Right atrium auricular region (tissue), 2 donors: ENCODE results near the gene VWCE. TPM values are rescaled to one million over a fixed set of nuclear protein-coding genes. Genes with fewer than 3 reads are reported as not detected.
A peak's percentile ranks its signal among the peaks of the same experiment; 100 is the strongest.

ENCODE experiments used
- DNase-seq: peaks from one replicate; pipeline ENCODE4 v3.0.0-alpha.2; 2019; ENCODE audit warnings: low spot score
- H3K27ac ChIP-seq, 2 donors: fragments of 200-600 bp; sonication (generic); 1 replicate in 1 of 2; 2 replicates in 1 of 2; pipeline ENCODE4 v1.5.1; 2016 to 2019
- H3K27me3 ChIP-seq, 2 donors: fragments of 200-600 bp; sonication (generic); one replicate each; pipeline versions ENCODE4 v1.5.1 to v1.6.0; 2017 to 2019
- H3K36me3 ChIP-seq: fragments of 200-600 bp; sonication (generic); one replicate; pipeline ENCODE4 v1.5.1; 2016
- H3K4me1 ChIP-seq, 2 donors: fragments of 200-600 bp; sonication (generic); one replicate each; pipeline versions ENCODE4 v1.5.1 to v1.6.0; 2017 to 2019
- H3K4me3 ChIP-seq, 2 donors: fragments of 200-600 bp; sonication (generic); 1 replicate in 1 of 2; 2 replicates in 1 of 2; pipeline ENCODE4 v1.5.1; 2017 to 2019; ENCODE audit warnings: mild to moderate bottlenecking in 1 of 2, moderate library complexity in 1 of 2
- H3K9me3 ChIP-seq, 2 donors: fragments of 200-600 bp; sonication (generic); one replicate each; pipeline ENCODE4 v1.5.1; 2019
- CTCF ChIP-seq, 2 donors: fragments of 200-600 bp; sonication (generic); IDR thresholded peaks; one replicate each; pipeline ENCODE4 v1.5.1; 2019; ENCODE audit warnings: antibody characterized with exemption in 2 of 2
- total RNA-seq, 2 donors: library from RNA; depleted of rRNA; stranded (reverse); fragments of >200 nt; gene quantifications; one replicate each; pipeline ENCODE4 v1.1.0, GENCODE V29; 2016

The VWCE gene
- total RNA-seq, result under 1 TPM; 0.48 to 0.94 TPM

- peaks cover 8% of the 10 kb centered on the region for H3K36me3 ChIP-seq
- no peak for DNase-seq
- peak in 1 of 2 donors; percentile 30 for TF ChIP-seq CTCF (IDR thresholded peaks at IDR 0.05)
- H3K27me3 ChIP-seq, result no peaks in the 10 kb centered on the region
- H3K27ac ChIP-seq, result peak within 1 kb of the TSS in 1 of 2 donors; percentile 64
- peaks cover 0 to 44% of the 10 kb centered on the region in 2 donors for H3K4me1 ChIP-seq
- H3K4me3 ChIP-seq, result peak within 1 kb of the TSS; percentile 42 to 69
- H3K9me3 ChIP-seq, result no peaks in the 10 kb centered on the region
Measured at GRCh38 chr11:61294717-61295595, at the start of gene VWCE. TSS of gene VWCE (minus strand) at chr11:61295316. CDS start at chr11:61295037, 279 bp downstream.

- Histone ChIP-seq H3K4me1 (no peaks in the 10 kb centered on the region), H3K27ac (no peak overlapping the region), H3K4me3 (no peak overlapping the region), H3K36me3 (peaks cover 7% of the 10 kb centered on the region), H3K27me3 (no peaks in the 10 kb centered on the region), H3K9me3 (no peaks in the 10 kb centered on the region)
- no peak for DNase-seq
- no peak for TF ChIP-seq CTCF (IDR thresholded peaks at IDR 0.05)
Measured at GRCh38 chr11:61343792-61344745, 49.0 kb upstream of the VWCE start.

- Histone ChIP-seq H3K36me3 (no peaks in the 10 kb centered on the region), H3K4me3 (no peak overlapping the region), H3K4me1 (no peaks in the 10 kb centered on the region), H3K9me3 (no peaks in the 10 kb centered on the region), H3K27me3 (no peaks in the 10 kb centered on the region), H3K27ac (no peak overlapping the region)
- no peak for DNase-seq
- no peak for TF ChIP-seq CTCF (IDR thresholded peaks at IDR 0.05)
Measured at GRCh38 chr11:61342207-61342803, 47.2 kb upstream of the VWCE start.

DNA sequence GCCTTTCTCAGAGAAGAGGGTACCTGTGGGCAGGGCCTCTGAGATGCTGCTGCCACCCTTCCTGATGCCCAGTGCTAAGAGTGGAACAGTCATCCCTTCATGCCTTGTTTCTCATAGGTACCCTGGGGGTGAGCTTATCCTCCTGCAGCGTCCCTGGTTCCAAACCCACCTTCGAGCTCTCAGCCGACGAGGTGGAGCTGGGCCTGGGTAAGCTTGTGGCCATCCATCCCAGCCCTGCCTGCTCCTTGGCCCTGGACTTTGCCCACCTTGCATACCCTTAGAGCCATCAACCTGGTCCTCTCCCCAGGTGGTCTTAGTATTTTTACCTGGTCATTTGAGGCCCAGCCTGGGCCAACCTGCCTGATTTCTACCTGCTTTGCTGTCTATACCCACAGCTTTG is 46.6 kb upstream of the VWCE start:
- DNase-seq, result no peak
- Histone ChIP-seq H3K36me3 (no peaks in the 10 kb centered on the region), H3K27ac (no peak overlapping the region), H3K9me3 (no peaks in the 10 kb centered on the region), H3K4me1 (no peaks in the 10 kb centered on the region), H3K4me3 (no peak overlapping the region), H3K27me3 (no peaks in the 10 kb centered on the region)
- TF ChIP-seq CTCF (IDR thresholded peaks at IDR 0.05), result no peak

DNA sequence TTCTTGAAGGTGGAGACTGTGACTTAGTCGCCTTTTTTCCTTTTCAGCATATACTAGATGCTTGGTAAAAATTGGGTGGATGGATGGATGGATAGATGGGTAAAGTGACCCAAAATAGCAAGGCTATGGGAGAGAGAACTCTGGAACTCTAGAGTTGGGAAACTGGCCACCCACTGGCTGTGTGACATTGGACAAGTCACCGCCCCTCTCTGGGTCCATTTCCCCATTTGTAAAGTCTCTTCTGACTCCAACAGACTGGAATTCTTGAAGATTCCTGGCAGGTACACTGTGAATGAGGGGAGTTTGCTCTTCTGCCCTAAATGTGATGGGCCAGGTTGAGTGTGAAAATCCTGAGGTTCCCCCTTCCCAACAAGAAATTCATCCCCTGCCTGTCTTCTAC is 45.9 kb upstream of the VWCE start:
- TF ChIP-seq CTCF (IDR thresholded peaks at IDR 0.05), result no peak
- H3K36me3 ChIP-seq, result no peaks in the 10 kb centered on the region
- no peak overlapping the region for H3K4me3 ChIP-seq
- no peak for DNase-seq
- H3K27ac ChIP-seq, result no peak overlapping the region
- H3K27me3 ChIP-seq, result no peaks in the 10 kb centered on the region
- H3K4me1 ChIP-seq, result no peaks in the 10 kb centered on the region
- H3K9me3 ChIP-seq, result no peaks in the 10 kb centered on the region
